NCI-H2227 treated with DMSO at 0.1 percent for 48 hours (cell line): Measurements from ENCODE around the gene CRY2.
"Not testable (repeated sequence)": the region's sequence is repeated elsewhere in the genome, so short reads cannot be mapped to it uniquely, and the experiment has no call there.

Experiments used
- DNase-seq: peaks from one replicate; lab custom pipeline; 2025; lab: John Stamatoyannopoulos, UW

CRY2 gene

DNA sequence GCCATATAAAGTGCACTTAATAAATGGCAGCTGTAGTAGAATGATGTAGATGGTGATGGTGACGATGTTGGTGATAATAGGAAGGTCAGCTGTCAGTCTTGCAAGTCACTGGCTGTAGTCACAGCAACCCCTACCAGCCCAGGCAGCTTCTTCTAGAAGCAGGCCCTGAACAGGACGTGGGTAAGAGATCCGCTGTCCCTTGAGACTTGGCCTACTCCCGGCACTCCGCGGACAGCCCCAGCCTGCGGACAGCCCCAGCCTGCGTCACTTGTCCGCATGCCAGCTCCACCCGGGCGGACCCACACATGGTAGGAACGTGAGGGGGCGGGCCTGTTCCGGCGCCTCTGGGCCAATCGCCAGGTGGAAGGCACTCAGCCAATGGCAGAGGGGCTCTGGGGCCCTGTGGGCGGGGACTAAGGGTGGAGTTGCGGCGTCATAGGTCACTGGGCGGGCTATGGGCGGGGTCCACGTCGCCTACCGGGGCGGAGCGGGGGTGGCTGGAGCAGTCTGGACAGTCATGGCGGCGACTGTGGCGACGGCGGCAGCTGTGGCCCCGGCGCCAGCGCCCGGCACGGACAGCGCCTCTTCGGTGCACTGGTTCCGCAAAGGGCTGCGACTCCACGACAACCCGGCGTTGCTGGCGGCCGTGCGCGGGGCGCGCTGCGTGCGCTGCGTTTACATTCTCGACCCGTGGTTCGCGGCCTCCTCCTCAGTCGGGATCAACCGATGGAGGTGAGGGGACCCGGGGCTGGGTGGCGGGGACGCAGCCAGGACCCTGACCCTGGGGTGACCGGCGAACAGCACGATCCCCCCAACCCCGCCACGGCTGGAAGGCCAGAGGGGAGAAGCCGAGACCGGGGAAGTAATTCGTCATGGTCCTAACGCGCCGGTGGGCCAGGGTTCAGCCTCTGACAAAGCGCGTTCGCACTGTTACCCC, at the start of gene CRY2:
Gene CRY2, plus strand, starts transcription at position 502 of the 937 bp plus-strand sequence. Its CDS starts 16 bp downstream, at position 518.
- peak; percentile 97 for DNase-seq

DNA sequence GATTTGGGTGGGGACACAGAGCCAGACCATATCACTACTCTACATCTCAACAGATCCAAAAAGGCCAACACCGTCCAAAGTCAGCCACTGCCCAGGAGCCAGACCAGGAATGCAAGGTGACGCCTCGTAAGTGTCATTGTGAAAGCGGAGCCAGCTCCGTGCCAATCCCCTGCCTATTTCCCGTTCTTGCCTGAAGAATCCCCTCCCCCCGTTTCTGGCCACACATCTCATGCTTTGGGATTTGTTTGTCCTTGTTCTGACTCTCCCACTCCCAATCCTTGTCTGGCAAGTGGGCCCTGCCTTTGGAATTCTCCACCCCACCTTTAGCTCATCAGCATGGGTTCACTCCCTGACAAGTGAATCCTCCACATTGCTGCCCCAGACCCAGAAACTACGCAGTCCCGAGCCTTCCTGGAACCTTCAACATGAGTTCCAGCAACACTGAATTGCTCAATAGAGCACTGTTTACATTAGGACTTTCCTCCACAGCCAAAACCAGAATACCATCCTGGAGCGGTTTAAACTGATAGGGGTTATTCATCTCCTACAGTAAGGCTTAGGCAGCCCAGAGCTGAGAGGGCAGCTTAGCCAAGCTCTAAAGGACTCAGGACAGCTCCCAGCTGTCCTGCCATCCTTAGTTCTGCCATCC, 48.4 kb upstream of the CRY2 start:
- DNase-seq, result peak; percentile 60

DNA sequence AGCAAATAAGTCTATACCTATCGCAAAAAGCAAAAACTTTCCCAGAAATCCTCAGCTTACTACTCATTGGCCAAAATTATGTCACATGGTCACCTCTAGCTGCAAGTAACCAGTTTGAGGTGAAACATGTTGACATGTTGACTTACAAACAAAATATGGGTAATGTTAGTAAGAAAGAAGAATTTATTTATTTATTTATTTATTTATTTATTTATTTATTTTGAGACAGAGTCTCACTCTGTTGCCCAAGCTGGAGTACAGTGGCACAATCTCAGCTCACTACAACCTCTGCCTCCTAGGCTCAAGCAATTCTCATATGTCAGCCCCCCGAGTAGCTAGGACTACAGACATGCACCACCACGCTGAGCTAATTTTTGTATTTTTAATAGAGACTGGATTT, 47.7 kb upstream of the CRY2 start:
- DNase-seq, result no peak

DNA sequence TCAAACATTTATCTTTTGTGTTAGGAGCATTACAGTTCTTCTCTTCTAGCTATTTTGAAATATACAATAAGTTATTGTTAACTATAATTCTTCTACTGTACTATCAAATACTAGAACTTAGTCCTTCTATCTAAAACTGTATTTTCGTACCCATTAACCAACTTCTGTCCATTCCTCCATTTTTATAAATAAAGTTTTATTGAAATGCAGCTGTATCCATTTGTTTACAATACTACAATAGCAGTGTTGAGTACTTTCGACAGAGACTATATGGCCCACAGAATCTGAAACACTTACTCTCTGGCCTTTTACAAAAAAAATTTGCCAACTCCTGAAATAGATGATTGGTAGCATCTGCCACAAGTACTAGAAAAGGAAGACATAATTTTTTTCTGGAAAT, 47.0 kb upstream of the CRY2 start:
- no peak for DNase-seq

DNA sequence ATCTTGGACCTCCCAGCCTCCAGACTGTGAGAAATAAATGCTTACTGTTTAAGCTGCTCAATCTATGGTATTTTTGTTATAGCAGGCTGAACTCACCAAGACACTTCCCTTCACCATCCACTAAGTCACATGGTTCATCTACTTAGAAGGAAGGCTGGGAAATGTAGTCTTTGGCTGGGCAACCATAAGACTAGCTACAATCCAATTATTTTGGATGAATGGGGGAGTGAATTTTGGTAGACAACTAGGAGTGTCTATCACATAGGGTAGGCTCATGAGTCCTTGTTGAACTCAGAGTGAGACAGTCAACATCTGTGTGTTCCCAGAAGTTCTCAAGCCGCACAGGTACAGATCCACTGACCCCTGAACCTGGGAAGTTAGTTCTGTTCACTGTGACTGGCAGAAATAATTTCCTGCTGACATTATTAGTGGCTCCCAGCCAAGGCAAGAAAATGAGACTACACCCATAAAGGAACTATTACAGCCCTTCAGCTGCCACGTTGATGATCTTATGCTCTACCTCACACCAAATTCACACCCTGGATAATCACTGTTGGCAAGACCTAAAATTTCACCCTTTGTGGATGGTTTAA, 45.5 kb upstream of the CRY2 start:
- DNase-seq, result no peak

DNA sequence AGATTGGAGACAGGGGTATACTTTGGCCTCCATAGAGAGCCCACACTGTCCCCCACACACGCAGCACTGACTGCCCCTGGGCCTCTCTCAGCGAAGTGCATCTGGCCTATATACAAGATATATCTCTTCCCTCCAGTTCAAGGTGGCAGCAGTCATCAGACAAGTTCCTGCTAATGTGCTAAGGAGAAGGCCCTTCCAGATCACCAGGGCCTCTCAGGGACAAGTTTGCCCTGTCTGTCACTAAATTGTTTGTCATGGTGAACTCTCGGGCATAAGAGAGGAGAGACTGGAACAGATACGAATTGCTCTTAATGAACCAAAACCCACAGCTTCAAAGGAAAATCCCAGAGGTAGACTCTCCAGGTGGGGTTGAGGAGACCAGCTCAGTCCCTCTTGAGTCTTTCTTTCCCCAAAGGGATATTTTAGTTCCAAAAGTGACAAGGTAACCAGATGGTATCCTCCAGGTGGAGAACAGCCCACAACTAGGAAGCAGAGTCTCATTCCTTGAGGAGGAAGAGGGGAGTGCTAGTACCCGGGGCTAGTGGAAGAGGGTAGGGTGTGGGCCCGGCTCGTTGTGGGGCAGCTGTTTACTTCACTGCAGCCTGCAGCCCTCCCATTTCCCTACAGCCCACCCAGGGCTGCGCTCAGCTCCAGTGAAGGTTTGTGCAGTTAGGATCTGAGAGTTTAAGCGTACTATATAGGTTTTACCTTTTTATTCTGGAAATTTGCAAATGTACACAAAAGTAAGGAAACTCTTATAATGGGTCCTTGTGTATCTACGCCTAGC, 44.6 kb upstream of the CRY2 start:
- DNase-seq, result no peak

DNA sequence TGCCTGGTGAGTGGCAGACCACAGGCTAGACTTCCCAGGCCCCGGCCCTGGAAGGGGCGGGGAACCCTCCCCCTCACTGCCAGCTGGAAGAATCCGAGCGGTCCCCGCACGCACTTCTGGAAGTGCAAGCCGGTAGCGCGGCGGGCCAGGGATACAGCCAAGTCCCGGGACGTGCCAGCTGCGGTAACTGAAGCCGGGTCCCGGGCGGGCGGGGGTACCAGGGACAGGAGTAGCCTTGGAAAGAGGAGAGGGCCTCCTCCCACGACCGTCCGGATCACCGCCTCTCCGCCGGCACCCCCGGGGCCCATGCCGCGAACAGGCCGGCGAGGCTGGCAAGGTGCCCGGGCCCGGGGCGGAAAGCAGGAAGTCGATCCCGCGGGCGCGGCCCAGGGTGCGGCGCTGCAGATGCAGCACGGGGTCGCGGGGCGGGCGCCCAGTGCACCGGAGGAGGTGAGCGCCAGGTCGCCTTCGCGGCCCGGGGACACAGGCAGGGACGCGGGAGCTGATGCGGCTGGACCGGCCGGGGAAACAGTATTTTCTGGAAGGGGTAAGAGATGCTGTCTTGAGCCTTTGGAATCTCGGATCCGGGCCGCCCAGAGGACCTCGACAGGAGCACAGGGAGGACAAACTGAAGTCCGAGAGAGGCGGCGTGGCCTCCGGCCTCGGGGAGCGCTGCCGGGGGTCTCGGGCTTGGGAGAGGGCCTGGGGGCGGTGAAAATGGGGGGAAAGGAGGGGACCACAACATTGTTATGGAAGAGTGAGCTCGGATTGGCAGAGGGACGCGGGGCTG, 43.1 kb upstream of the CRY2 start:
- peak; percentile 48 for DNase-seq

DNA sequence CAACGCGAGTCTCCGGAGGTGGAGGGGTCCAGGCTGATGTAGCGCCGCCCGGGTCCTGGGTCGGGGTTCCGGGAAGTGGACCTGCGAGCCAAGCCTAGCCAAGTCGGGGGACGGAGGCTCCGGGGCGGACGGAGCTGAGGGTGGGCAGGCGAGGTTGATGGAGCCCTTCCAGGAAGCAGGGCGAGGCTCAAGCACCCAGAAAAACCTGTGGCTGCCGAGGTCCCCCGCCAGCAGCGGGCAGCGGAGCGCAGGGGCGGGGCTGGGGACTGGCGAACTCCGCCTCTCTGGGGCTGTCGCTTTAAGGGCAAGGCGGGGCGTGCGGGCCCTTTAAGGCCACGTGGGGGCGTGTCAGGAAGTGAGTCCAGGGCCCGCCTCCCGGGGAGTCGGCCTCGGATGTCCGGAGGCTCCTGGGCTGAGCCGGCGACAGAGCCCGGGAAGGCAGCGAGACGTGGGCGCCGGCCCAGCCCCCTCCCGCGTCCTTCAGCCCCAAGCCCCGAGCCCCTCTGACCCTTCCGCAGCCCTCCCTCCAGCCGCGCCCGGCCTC, 42.4 kb upstream of the CRY2 start, which contains the start of gene SLC35C1:
Gene SLC35C1, plus strand, starts transcription at position 389 of the 544 bp plus-strand sequence. CDS start 653 bp downstream, outside the sequence.
- peak; percentile 86 for DNase-seq

DNA sequence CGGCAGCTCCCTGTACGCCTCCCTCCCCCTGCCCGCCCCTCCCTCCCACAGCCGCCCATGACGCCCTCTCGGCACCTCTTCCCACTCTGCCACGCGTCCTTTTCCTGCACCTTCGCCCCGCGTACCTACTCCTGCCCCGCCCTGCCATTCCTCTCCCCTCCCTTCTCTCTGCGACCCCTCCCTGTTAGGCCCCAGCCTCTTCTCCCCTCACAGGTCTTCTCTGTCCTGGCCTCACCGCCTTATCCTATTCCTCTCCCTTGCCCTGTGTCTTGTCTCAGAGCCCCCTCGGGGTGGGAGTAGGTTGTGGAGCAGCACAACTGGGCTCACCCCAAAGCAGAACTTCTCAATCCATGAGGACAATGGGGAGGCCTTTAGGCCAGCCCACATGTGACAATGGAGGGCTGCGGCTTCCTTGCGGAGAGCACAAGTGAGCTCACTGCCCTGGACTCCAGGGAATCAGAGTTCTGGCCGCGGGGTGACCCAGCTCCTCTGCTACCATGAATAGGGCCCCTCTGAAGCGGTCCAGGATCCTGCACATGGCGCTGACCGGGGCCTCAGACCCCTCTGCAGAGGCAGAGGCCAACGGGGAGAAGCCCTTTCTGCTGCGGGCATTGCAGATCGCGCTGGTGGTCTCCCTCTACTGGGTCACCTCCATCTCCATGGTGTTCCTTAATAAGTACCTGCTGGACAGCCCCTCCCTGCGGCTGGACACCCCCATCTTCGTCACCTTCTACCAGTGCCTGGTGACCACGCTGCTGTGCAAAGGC, 41.8 kb upstream of the CRY2 start:
- DNase-seq, result no peak

DNA sequence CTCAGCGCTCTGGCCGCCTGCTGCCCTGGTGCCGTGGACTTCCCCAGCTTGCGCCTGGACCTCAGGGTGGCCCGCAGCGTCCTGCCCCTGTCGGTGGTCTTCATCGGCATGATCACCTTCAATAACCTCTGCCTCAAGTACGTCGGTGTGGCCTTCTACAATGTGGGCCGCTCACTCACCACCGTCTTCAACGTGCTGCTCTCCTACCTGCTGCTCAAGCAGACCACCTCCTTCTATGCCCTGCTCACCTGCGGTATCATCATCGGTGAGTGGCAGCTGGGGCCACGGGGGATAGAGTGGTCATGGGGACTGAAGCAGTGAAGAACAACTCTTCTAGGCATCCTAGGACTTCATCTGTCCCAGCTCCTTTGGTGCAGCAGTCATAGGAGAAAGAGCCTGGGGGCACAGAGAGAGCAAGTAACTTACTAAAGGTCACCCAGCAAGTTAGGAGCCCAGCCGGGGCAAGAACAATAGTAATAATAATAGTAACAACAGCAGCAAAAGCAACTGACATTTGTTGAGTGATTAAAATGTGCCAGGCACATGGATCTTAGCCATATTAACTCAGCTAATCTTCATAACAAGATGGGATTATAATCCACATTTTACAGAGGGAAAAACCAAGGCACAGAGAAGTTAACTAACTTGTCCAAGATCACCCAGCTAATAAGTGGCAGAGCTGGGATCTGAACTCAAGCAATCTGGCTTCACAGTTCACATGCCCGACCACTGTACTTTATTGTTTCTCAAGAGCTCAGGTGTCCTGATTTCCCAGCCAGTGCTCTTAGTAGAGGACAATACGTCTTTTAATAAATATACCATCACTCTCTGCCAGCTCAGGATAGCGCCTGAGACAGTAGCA, 41.0 kb upstream of the CRY2 start:
- no peak for DNase-seq

DNA sequence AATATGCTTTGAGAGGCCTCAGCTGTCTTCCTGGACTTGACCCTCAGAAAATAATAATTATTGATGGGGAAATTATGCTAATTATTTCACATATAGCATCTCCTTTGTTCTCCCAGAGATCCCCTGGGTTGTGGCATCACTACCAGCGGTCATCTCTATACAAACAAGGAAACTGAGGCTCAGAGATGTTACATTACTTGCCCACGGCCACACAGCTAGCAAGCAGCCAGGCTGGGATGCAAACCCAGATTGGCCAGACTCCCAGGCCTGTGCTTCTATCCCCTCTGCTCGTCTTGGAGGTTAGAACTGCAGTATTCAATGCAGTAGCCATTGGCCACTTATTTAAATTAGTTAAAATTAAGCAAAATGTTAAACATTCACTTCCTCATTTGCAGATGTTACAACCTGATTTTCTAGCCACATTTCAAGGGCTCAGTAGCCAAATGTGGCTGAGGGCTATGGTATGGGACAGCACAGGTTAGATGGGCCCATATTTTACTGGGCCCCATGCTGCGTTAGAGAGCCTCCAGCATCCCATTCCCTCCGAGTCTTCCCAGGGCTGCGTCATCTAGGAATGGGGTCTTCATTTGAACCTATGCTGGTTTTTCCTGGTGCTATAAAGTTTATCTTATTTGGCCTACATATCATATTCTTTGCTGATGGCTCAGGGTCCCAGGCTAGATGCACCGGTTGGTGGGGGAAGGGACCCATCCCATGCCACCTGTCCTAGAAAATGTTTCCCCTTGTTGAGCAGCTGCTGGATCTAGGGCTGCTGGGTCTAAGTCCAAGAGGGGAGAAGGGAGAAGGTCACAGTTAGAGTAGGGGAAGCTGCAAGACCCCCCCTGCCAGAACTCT, 40.1 kb upstream of the CRY2 start:
- DNase-seq, result no peak

DNA sequence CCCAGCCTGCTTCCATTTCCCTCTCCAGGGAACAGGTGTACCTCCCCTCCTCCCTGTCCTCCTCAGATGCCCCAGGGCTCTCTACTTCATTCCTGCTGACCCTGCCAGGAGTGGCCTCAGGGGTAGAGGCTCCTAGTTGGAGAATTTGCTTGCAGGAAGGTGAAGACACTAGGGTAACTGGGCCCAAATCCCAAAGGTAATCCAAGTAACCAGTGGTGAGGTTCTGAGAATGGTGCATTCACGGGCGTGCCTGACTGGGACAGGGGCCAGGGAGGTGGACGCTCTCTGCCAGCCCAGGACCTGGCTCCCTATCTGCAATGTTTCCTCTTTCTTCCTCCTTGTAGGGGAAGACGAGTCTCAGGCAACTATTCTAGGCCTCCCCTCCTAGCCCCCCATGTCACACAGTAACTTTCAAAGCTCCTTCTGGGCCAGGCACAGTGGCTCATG, 39.5 kb upstream of the CRY2 start:
- DNase-seq, result no peak

DNA sequence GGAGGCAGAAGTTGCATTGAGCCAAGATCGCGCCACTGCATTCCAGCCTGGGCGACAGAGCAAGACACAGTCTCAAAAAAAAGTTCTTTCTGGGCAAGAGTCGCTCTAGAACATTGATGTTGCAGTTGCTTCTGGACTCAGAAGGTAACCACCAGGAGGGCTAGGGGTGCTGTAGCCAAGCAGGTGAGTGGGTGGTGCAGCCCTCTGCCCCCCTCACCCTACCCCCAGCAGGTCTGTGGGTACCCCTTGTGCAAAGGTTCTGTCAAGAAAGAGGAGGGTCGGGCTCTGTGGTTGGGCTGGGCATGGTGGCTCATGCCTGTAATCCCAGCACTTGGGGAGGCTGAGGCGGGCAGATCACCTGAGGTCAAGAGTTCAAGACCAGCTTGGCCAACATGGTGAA, 38.8 kb upstream of the CRY2 start:
- DNase-seq, result not testable (repeated sequence)

DNA sequence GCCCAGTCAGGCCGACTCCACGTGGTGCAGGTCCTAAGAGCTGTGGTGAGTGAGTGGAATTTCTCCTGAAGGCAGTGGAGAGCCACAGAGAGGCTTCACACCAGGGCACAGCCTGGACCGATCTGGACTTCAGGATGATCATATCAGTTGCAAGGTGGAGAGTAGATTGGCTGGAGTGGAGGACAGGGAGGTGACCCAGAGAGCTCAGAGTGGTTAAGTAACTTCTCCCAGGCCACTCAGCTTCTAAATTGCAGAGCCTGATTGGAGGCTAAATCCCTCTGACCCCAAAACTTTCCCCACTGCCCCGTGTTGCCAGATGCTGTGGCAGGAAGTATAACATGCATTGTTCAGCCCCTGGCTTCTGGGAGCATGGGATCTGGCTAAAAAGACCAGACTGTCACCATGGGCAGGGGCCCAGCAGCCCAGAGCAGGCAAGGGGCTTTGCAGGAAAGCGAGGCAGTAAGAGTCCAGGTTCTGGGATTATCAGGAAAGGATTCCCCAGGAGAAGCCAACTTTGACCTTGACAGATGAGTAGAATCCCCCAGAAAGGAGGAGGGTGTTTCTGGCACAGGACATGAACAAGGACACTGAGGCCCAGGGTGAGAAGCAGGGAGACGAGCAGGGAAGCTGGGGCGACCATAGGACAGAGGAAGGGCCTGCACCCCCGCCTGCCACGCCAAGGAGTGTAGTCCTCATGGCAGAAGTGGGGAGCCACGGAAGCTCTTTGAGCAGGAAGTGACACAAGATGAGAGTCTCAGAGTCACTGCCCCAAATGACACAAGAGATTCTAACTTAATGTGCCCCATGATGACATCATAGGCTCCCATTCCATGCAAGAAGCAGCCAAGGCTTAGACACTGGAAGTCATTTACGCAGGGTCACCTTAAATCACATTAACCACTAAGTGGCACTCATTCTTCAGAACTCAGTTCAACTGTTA, 37.5 kb upstream of the CRY2 start:
- DNase-seq, result no peak

DNA sequence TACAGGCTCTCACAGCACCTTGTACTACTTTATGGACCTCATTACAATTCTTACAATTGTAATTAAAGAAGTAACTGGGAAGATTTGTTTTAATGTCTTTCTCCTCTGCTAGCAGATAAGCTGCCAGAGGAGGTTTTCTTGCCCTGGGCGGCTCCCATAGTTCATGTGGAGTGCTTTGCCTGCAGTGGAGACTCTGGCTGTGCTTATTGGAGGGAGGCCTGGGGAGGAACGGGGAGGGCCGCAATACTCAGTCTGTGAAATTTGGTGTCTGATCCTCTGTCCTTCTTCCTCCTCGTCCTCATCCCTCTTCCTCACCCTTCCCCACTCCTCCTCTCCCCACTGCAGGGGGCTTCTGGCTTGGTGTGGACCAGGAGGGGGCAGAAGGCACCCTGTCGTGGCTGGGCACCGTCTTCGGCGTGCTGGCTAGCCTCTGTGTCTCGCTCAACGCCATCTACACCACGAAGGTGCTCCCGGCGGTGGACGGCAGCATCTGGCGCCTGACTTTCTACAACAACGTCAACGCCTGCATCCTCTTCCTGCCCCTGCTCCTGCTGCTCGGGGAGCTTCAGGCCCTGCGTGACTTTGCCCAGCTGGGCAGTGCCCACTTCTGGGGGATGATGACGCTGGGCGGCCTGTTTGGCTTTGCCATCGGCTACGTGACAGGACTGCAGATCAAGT, 36.7 kb upstream of the CRY2 start:
- DNase-seq, result no peak

DNA sequence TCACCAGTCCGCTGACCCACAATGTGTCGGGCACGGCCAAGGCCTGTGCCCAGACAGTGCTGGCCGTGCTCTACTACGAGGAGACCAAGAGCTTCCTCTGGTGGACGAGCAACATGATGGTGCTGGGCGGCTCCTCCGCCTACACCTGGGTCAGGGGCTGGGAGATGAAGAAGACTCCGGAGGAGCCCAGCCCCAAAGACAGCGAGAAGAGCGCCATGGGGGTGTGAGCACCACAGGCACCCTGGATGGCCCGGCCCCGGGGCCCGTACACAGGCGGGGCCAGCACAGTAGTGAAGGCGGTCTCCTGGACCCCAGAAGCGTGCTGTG, 36.2 kb upstream of the CRY2 start:
- DNase-seq, result no peak
